GM12878 (cell line): ENCODE results near the gene RSPRY1. TPM values are rescaled to one million over a fixed set of nuclear protein-coding genes. Genes with fewer than 3 reads are reported as not detected.

Experiments
- ATAC-seq: fragments of 200-7000 bp; cut with Tn5 transposase; 3 replicates; pipeline ENCODE4 v1.9.1; 2020; ENCODE audit warnings: mild to moderate bottlenecking, moderate library complexity
- BruUV-seq: library from RNA; stranded (reverse); fragments of 400-500 nt; replicated peaks from 2 replicates; lab custom pipeline; 2021; lab: Mats Ljungman, UMichigan
- CTCF ChIA-PET: fragments of 300-600 bp; sonication (Branson Sonifier 250); formaldehyde crosslinking; extraction: SDS; loops from one replicate; lab custom pipeline; 2021; ENCODE audit warnings: inconsistent platforms; lab: Yijun Ruan, JAX
- POLR2A ChIA-PET: fragments of 350-600 bp; formaldehyde crosslinking; extraction: SDS; loops from one replicate; lab custom pipeline; 2021; ENCODE audit warnings: inconsistent platforms; lab: Charles Lee
- RAD21 ChIA-PET: fragments of 300-600 bp; sonication (Branson Sonifier 250); formaldehyde crosslinking; loops from one replicate; lab custom pipeline; 2023; ENCODE audit warnings: antibody characterized with exemption; ENCODE audit not compliant: unreplicated experiment; lab: Charles Lee
- SMC1A ChIA-PET: fragments of 300-600 bp; sonication (Branson Sonifier 250); formaldehyde crosslinking; loops from one replicate; lab custom pipeline; 2023; ENCODE audit not compliant: unreplicated experiment, uncharacterized antibody; lab: Charles Lee
- DNase-seq: peaks from one replicate; pipeline ENCODE4 v3.0.0-alpha.2; 2011; ENCODE audit warnings: low read depth, low spot score
- FAIRE-seq: peaks from 3 replicates; lab custom pipeline; 2011; peaks lifted over from hg19 to GRCh38; lab: Jason Lieb, UNC
- H2AFZ ChIP-seq: 2 replicates; pipeline ENCODE4 v1.6.0; 2011; ENCODE audit warnings: low read depth, low read length, control low read depth; ENCODE audit not compliant: control insufficient read depth
- H3K27ac ChIP-seq: 2 replicates; pipeline ENCODE4 v1.5.1; 2011; ENCODE audit warnings: control low read depth; ENCODE audit not compliant: control insufficient read depth, insufficient read depth
- H3K27me3 ChIP-seq, 2 experiments: replicated peaks in 1 of 2; 2 replicates each; pipeline versions ENCODE4 v1.6.0 to v1.6.1; 2011; ENCODE audit warnings: low read length in 1 of 2; ENCODE audit not compliant: control insufficient read depth in 2 of 2, insufficient read depth in 2 of 2
- H3K36me3 ChIP-seq, 2 experiments: 2 replicates each; pipeline ENCODE4 v1.5.1; 2011; ENCODE audit warnings: low read length in 1 of 2; ENCODE audit not compliant: control insufficient read depth in 2 of 2, insufficient read depth in 2 of 2
- H3K4me1 ChIP-seq: 2 replicates; pipeline ENCODE4 v1.6.1; 2011; ENCODE audit warnings: mild to moderate bottlenecking, low read length, moderate library complexity, mixed read lengths; ENCODE audit not compliant: control insufficient read depth, insufficient read depth
- H3K4me2 ChIP-seq: 2 replicates; pipeline ENCODE4 v1.6.0; 2011; ENCODE audit warnings: control low read depth; ENCODE audit not compliant: control insufficient read depth, insufficient read depth
- H3K4me3 ChIP-seq: fragments of 200-600 bp; sonication (generic); 2 replicates; pipeline ENCODE4 v1.5.1; 2016
- H3K79me2 ChIP-seq: 2 replicates; pipeline ENCODE4 v1.6.0; 2011; ENCODE audit warnings: low read length; ENCODE audit not compliant: control insufficient read depth, insufficient read depth
- H3K9ac ChIP-seq: 2 replicates; pipeline ENCODE4 v1.8.0; 2011; ENCODE audit warnings: low read length, control low read depth, mixed read lengths; ENCODE audit not compliant: control insufficient read depth, insufficient read depth
- H3K9me3 ChIP-seq: replicated peaks from 3 replicates; pipeline ENCODE4 v1.5.1; 2011; ENCODE audit warnings: mild to moderate bottlenecking, low read length; ENCODE audit not compliant: control insufficient read depth, insufficient read depth
- H4K20me1 ChIP-seq: 2 replicates; pipeline ENCODE4 v1.6.0; 2011; ENCODE audit not compliant: control insufficient read depth, insufficient read depth
- BACH1 ChIP-seq: fragments of 450-650 bp; IDR thresholded peaks from 2 replicates; pipeline ENCODE4 v1.6.1; 2017; ENCODE audit warnings: mild to moderate bottlenecking, borderline replicate concordance
- BCL11A ChIP-seq: IDR thresholded peaks from 2 replicates; pipeline ENCODE4 v1.6.1; 2011; ENCODE audit warnings: low read depth, low read length
- DPF2 ChIP-seq: fragments of 450-650 bp; IDR thresholded peaks from 2 replicates; pipeline ENCODE4 v1.6.1; 2017; ENCODE audit warnings: mild to moderate bottlenecking
- EGR1 ChIP-seq, 2 experiments: IDR thresholded peaks; 1 replicate in 1 of 2; 2 replicates in 1 of 2; pipeline ENCODE4 v1.6.1; 2011 to 2012; ENCODE audit warnings: low read depth in 2 of 2, low read length in 2 of 2, borderline replicate concordance in 1 of 2, mild to moderate bottlenecking in 1 of 2, moderate library complexity in 1 of 2
- GATAD2B ChIP-seq: fragments of 450-650 bp; conservative IDR thresholded peaks from 2 replicates; pipeline ENCODE4 v1.6.1; 2017; ENCODE audit warnings: low read depth, mild to moderate bottlenecking, moderate library complexity
- HDAC6 ChIP-seq: fragments of 200-600 bp; sonication (generic); IDR thresholded peaks from one replicate; pipeline ENCODE4 v1.8.0; 2017; ENCODE audit warnings: antibody characterized with exemption; ENCODE audit not compliant: unreplicated experiment
- IKZF1 ChIP-seq: fragments of 450-650 bp; conservative IDR thresholded peaks from 2 replicates; pipeline ENCODE4 v1.6.1; 2017; ENCODE audit warnings: antibody characterized with exemption, mild to moderate bottlenecking
- MEF2B ChIP-seq: fragments of 450-650 bp; IDR thresholded peaks from 2 replicates; pipeline ENCODE4 v1.6.1; 2018; ENCODE audit warnings: mild to moderate bottlenecking, moderate library complexity; ENCODE audit not compliant: partially characterized antibody, poor library complexity, severe bottlenecking
- RB1 ChIP-seq: fragments of 450-650 bp; formaldehyde crosslinking; IDR thresholded peaks from 2 replicates; pipeline ENCODE4 v1.6.1; 2017; ENCODE audit warnings: mild to moderate bottlenecking, borderline replicate concordance
- SP1 ChIP-seq: IDR thresholded peaks from one replicate; pipeline ENCODE4 v1.6.1; 2011; ENCODE audit warnings: low read depth, low read length
- YY1 ChIP-seq: IDR thresholded peaks from 2 replicates; pipeline ENCODE4 v1.6.1; 2011; ENCODE audit warnings: low read depth, mild to moderate bottlenecking, low read length
- ZNF217 ChIP-seq: fragments of 450-650 bp; IDR thresholded peaks from 2 replicates; pipeline ENCODE4 v1.6.1; 2017; ENCODE audit warnings: antibody characterized with exemption, mild to moderate bottlenecking
- WGBS: methylation state at CpG from one replicate; pipeline ENCODE4 v1.1.6; 2016; ENCODE audit warnings: low lambda C conversion rate; ENCODE audit not compliant: insufficient replicate concordance, insufficient coverage; ENCODE audit errors: missing lambda C conversion rate; 5-methylcytosine and 5-hydroxymethylcytosine counted together
- in situ Hi-C: fragments of 300-500 bp; cut with MboI; formaldehyde crosslinking; loops from 9 replicates; pipeline ENCODE4 v1.14.3; 2018; ENCODE audit warnings: mixed read lengths
- intact Hi-C: fragments of 100-400 bp; cut with micrococcal nuclease; formaldehyde crosslinking; loops from one replicate; pipeline ENCODE4 v1.14.2; 2022; ENCODE audit not compliant: unreplicated experiment
- polyA plus RNA-seq, 11 experiments: library from polyadenylated mRNA; depleted of rRNA in 4 of 11; unstranded in 6 of 11; stranded (reverse) in 5 of 11; fragments of >200 nt; fragmentation: Nextera tagmentation in 4 of 11; fragmentation: Illumina TruSeq in 1 of 11; extraction: Ambion mirVana in 4 of 11; extraction: Trizol in 1 of 11; gene quantifications; 1 replicate in 1 of 11; 2 replicates in 10 of 11; pipeline versions ENCODE4 v1.2.1 to v1.2.3, GENCODE V29; 2011 to 2016; ENCODE audit warnings: inconsistent platforms in 2 of 11, missing spikeins in 2 of 11, low read depth in 1 of 11
- total RNA-seq, 4 experiments: library from RNA; depleted of rRNA in 3 of 4; stranded (reverse); fragments of >200 nt in 3 of 4; fragmentation: Illumina TruSeq in 1 of 4; extraction: Trizol in 1 of 4; gene quantifications; 2 replicates each; pipeline versions ENCODE4 v1.2.1 to v1.2.3, GENCODE V29; 2013 to 2021
- TF ChIP-seq, protein P1 (sequence below): fragments of 450-650 bp; IDR thresholded peaks from 2 replicates; pipeline ENCODE4 v1.6.1; 2017; ENCODE audit warnings: mild to moderate bottlenecking, moderate library complexity
- TF ChIP-seq, protein P2 (sequence below): fragments of 450-650 bp; IDR thresholded peaks from 2 replicates; pipeline ENCODE4 v1.6.1; 2016; ENCODE audit warnings: mild to moderate bottlenecking, moderate library complexity, borderline replicate concordance

RSPRY1 gene
- total and polyA plus RNA-seq, 10 of the 15 experiments (the other 5 are each of a cell fraction or from before 2014, with no cell fraction given): 18.5 to 57.0 (median 41.2) TPM

DNA sequence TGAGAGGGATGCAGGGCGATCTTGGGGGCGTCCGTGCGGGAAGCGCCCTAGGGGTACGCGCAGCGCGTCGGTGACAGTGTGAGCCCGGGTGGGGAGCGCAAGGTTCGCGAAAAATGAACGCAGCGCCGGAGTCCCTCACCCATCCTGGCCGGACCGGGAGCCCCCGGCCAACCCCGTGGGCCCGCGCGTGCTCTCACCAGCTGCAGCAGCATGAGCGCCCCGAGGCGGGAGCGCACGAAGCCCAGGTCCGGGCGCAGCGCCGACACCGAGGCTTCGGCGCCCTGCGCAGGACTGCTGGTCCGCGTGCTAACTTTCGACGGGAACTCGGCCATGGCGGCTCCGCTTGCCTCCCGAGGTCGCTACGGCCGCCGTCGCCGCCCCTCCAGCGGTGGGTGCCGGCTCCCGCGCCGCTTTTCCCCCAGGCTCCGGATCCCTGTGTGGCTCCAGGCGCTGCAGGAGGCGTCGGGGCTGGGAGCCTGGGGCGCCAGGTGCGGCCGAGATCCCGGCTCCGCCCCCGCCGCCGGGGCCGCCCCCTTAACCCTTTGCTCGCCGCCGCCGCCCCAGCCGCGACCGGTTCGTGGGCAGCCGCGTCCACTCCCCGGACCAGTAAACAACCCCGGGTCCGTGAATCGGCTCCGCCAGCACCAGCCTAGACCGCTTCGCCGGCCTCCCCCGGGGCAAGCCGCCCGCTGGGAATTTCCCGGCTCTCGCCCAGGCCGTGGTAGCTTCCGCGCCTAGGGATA, 98.3 kb downstream of the RSPRY1 start, which contains the start of gene PLLP:
Gene PLLP (minus strand): TSS at position 464 of the 743 bp plus-strand sequence. CDS start 132 bp downstream, at position 332.
- Histone ChIP-seq H3K4me1 (peaks cover 9% of the 10 kb centered on the region), H3K9ac (no peak within 1 kb of the TSS; the same call in 1 of the 2 replicates), H3K36me3 (no peaks in the 10 kb centered on the region), H3K9me3 (no peaks in the 10 kb centered on the region), H3K27me3 (peaks cover 2 to 8% of the 10 kb centered on the region in 2 experiments; a peak in 2 of 4 replicates), H3K4me2 (peak within 1 kb of the TSS; percentile 80), H3K4me3 (peak within 1 kb of the TSS; percentile 82), H3K27ac (no peak within 1 kb of the TSS), H4K20me1 (no peaks in the 10 kb centered on the region), H2AFZ (peak within 1 kb of the TSS; percentile 53), H3K79me2 (no peaks in the 10 kb centered on the region)
- in situ Hi-C loops: no loop called here
- intact Hi-C loops: loop anchor here (2.0 kb wide), 1 partner anchor 40 kb away; the partner anchor contains the start of gene ARL2BP
- 21% methylated on average over 87 of the region's 95 CpGs for WGBS
- no TSS peak for BruUV-seq
- POLR2A ChIA-PET: no interaction called here
- RAD21 ChIA-PET: no interaction called here
- peak; percentile 79 for ATAC-seq
- no peak for DNase-seq
- CTCF ChIA-PET: interaction anchor here (1.2 kb wide), 1 partner anchor 193 kb away, joined by 3 read pairs; no protein-coding TSS in a partner anchor
- SMC1A ChIA-PET: interaction anchor here (0.6 kb wide), 1 partner anchor 107 kb away, joined by 3 read pairs; no protein-coding TSS in a partner anchor
- FAIRE-seq: no peak
- TF ChIP-seq RB1 (peak; percentile 55; the same call in 1 of the 2 replicates), DPF2 (peak; percentile 82), MEF2B (peak; percentile 69), IKZF1 (peak; percentile 97), ZNF217 (0 out of 2 replicates have a peak, but pooled peaks have one; percentile 68), GATAD2B (peak; percentile 76; the same call in 1 of the 2 replicates), HDAC6 (peak; percentile 34), BCL11A (no peak), BACH1 (peak; percentile 69; the same call in 1 of the 2 replicates), EGR1 (IDR thresholded peaks at IDR 0.05; ENCODE audit: borderline replicate concordance in 1 of 2, low read depth in 2 of 2, low read length in 2 of 2) (peak in 1 of 2 experiments; percentile 75; a peak in 1 of 3 replicates), SP1 (peak; percentile 29), YY1 (0 out of 2 replicates have a peak, but pooled peaks have one; percentile 43)
- TF ChIP-seq, protein P1, sequence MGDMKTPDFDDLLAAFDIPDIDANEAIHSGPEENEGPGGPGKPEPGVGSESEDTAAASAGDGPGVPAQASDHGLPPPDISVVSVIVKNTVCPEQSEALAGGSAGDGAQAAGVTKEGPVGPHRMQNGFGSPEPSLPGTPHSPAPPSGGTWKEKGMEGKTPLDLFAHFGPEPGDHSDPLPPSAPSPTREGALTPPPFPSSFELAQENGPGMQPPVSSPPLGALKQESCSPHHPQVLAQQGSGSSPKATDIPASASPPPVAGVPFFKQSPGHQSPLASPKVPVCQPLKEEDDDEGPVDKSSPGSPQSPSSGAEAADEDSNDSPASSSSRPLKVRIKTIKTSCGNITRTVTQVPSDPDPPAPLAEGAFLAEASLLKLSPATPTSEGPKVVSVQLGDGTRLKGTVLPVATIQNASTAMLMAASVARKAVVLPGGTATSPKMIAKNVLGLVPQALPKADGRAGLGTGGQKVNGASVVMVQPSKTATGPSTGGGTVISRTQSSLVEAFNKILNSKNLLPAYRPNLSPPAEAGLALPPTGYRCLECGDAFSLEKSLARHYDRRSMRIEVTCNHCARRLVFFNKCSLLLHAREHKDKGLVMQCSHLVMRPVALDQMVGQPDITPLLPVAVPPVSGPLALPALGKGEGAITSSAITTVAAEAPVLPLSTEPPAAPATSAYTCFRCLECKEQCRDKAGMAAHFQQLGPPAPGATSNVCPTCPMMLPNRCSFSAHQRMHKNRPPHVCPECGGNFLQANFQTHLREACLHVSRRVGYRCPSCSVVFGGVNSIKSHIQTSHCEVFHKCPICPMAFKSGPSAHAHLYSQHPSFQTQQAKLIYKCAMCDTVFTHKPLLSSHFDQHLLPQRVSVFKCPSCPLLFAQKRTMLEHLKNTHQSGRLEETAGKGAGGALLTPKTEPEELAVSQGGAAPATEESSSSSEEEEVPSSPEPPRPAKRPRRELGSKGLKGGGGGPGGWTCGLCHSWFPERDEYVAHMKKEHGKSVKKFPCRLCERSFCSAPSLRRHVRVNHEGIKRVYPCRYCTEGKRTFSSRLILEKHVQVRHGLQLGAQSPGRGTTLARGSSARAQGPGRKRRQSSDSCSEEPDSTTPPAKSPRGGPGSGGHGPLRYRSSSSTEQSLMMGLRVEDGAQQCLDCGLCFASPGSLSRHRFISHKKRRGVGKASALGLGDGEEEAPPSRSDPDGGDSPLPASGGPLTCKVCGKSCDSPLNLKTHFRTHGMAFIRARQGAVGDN: peak; percentile 96
- TF ChIP-seq, protein P2, sequence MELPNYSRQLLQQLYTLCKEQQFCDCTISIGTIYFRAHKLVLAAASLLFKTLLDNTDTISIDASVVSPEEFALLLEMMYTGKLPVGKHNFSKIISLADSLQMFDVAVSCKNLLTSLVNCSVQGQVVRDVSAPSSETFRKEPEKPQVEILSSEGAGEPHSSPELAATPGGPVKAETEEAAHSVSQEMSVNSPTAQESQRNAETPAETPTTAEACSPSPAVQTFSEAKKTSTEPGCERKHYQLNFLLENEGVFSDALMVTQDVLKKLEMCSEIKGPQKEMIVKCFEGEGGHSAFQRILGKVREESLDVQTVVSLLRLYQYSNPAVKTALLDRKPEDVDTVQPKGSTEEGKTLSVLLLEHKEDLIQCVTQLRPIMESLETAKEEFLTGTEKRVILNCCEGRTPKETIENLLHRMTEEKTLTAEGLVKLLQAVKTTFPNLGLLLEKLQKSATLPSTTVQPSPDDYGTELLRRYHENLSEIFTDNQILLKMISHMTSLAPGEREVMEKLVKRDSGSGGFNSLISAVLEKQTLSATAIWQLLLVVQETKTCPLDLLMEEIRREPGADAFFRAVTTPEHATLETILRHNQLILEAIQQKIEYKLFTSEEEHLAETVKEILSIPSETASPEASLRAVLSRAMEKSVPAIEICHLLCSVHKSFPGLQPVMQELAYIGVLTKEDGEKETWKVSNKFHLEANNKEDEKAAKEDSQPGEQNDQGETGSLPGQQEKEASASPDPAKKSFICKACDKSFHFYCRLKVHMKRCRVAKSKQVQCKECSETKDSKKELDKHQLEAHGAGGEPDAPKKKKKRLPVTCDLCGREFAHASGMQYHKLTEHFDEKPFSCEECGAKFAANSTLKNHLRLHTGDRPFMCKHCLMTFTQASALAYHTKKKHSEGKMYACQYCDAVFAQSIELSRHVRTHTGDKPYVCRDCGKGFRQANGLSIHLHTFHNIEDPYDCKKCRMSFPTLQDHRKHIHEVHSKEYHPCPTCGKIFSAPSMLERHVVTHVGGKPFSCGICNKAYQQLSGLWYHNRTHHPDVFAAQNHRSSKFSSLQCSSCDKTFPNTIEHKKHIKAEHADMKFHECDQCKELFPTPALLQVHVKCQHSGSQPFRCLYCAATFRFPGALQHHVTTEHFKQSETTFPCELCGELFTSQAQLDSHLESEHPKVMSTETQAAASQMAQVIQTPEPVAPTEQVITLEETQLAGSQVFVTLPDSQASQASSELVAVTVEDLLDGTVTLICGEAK: no peak
